ENCODE measurements around the gene FBXL7.

Gene FBXL7

GRCh38 chr5:15499528-15500324 is at the start of gene FBXL7:
Gene FBXL7, plus strand, starts transcription at chr5:15500180.
- TF ChIP-seq CSDC2 (CRISPR knock-in tag; IDR thresholded peaks at IDR 0.05) (no peak), ZNF565 (CRISPR knock-in tag; conservative IDR thresholded peaks at IDR 0.05; ENCODE audit: low read depth) (no peak), ESRRG (CRISPR knock-in tag; IDR thresholded peaks at IDR 0.05) (no peak), BACH2 (CRISPR knock-in tag; IDR thresholded peaks at IDR 0.05; ENCODE audit: borderline replicate concordance) (no peak), ZFP30 (CRISPR knock-in tag; IDR thresholded peaks at IDR 0.05) (no peak), ZC3H10 (CRISPR knock-in tag; IDR thresholded peaks at IDR 0.05) (no peak), OSR1 (CRISPR knock-in tag; IDR thresholded peaks at IDR 0.05) (no peak), RARB (CRISPR knock-in tag; IDR thresholded peaks at IDR 0.05) (no peak), ARNTL (CRISPR knock-in tag; IDR thresholded peaks at IDR 0.05; ENCODE audit: borderline replicate concordance, low read depth) (no peak), TCF4 (CRISPR knock-in tag; IDR thresholded peaks at IDR 0.05; ENCODE audit: borderline replicate concordance) (no peak), TSHZ2 (CRISPR knock-in tag; IDR thresholded peaks at IDR 0.05) (no peak), PATZ1 (CRISPR knock-in tag; IDR thresholded peaks at IDR 0.05; ENCODE audit: borderline replicate concordance) (no peak), TOX (CRISPR knock-in tag; IDR thresholded peaks at IDR 0.05; ENCODE audit: borderline replicate concordance) (no peak), ZNF8 (CRISPR knock-in tag; IDR thresholded peaks at IDR 0.05) (no peak), CREB5 (CRISPR knock-in tag; IDR thresholded peaks at IDR 0.05; ENCODE audit: low read depth) (no peak), ISL1 (CRISPR knock-in tag; IDR thresholded peaks at IDR 0.05) (no peak), SNAI2 (CRISPR knock-in tag; IDR thresholded peaks at IDR 0.05) (no peak)
- TF ChIP-seq, protein P1, sequence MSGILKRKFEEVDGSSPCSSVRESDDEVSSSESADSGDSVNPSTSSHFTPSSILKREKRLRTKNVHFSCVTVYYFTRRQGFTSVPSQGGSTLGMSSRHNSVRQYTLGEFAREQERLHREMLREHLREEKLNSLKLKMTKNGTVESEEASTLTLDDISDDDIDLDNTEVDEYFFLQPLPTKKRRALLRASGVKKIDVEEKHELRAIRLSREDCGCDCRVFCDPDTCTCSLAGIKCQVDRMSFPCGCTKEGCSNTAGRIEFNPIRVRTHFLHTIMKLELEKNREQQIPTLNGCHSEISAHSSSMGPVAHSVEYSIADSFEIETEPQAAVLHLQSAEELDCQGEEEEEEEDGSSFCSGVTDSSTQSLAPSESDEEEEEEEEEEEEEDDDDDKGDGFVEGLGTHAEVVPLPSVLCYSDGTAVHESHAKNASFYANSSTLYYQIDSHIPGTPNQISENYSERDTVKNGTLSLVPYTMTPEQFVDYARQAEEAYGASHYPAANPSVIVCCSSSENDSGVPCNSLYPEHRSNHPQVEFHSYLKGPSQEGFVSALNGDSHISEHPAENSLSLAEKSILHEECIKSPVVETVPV (CRISPR knock-in tag; IDR thresholded peaks at IDR 0.05): no peak
- ATAC-seq: peak; percentile 84

- no peak for ATAC-seq
- no peak for TF ChIP-seq CSDC2 (CRISPR knock-in tag; IDR thresholded peaks at IDR 0.05)
- no peak for TF ChIP-seq ZFP3 (CRISPR knock-in tag; IDR thresholded peaks at IDR 0.05)
- no peak for TF ChIP-seq ESRRG (CRISPR knock-in tag; IDR thresholded peaks at IDR 0.05)
- TF ChIP-seq CREB5 (CRISPR knock-in tag; IDR thresholded peaks at IDR 0.05; ENCODE audit: low read depth): no peak
- TF ChIP-seq GLIS3 (CRISPR knock-in tag; IDR thresholded peaks at IDR 0.05): no peak
- TF ChIP-seq ZNF565 (CRISPR knock-in tag; conservative IDR thresholded peaks at IDR 0.05; ENCODE audit: low read depth): no peak
- TF ChIP-seq ISL1 (CRISPR knock-in tag; IDR thresholded peaks at IDR 0.05): no peak
- no peak for TF ChIP-seq RARB (CRISPR knock-in tag; IDR thresholded peaks at IDR 0.05)
- TF ChIP-seq TCF4 (CRISPR knock-in tag; IDR thresholded peaks at IDR 0.05; ENCODE audit: borderline replicate concordance): no peak
- no peak for TF ChIP-seq ZFP30 (CRISPR knock-in tag; IDR thresholded peaks at IDR 0.05)
- TF ChIP-seq ZC3H10 (CRISPR knock-in tag; IDR thresholded peaks at IDR 0.05): no peak
- TF ChIP-seq, protein P2, sequence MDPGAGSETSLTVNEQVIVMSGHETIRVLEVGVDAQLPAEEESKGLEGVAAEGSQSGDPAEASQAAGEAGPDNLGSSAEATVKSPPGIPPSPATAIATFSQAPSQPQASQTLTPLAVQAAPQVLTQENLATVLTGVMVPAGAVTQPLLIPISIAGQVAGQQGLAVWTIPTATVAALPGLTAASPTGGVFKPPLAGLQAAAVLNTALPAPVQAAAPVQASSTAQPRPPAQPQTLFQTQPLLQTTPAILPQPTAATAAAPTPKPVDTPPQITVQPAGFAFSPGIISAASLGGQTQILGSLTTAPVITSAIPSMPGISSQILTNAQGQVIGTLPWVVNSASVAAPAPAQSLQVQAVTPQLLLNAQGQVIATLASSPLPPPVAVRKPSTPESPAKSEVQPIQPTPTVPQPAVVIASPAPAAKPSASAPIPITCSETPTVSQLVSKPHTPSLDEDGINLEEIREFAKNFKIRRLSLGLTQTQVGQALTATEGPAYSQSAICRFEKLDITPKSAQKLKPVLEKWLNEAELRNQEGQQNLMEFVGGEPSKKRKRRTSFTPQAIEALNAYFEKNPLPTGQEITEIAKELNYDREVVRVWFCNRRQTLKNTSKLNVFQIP (CRISPR knock-in tag; IDR thresholded peaks at IDR 0.05; ENCODE audit: borderline replicate concordance, low read depth): no peak
- no peak for TF ChIP-seq ARNTL (CRISPR knock-in tag; IDR thresholded peaks at IDR 0.05; ENCODE audit: borderline replicate concordance, low read depth)
- TF ChIP-seq SNAI2 (CRISPR knock-in tag; IDR thresholded peaks at IDR 0.05): no peak
- TF ChIP-seq, protein P1 (CRISPR knock-in tag; IDR thresholded peaks at IDR 0.05): no peak
- TF ChIP-seq TSHZ2 (CRISPR knock-in tag; IDR thresholded peaks at IDR 0.05): no peak
- no peak for TF ChIP-seq PPARA (CRISPR knock-in tag; IDR thresholded peaks at IDR 0.05; ENCODE audit: borderline replicate concordance)
- TF ChIP-seq TOX (CRISPR knock-in tag; IDR thresholded peaks at IDR 0.05; ENCODE audit: borderline replicate concordance): no peak
- no peak for TF ChIP-seq BACH2 (CRISPR knock-in tag; IDR thresholded peaks at IDR 0.05; ENCODE audit: borderline replicate concordance)
Measured at GRCh38 chr5:15450473-15450872, 49.5 kb upstream of the FBXL7 start.
